Vagina (tissue), 2 donors: ENCODE measurements around the gene SHE. TPM values are rescaled to one million over a fixed set of nuclear protein-coding genes. Genes with fewer than 3 reads are reported as not detected.

Source experiments
- DNase-seq, 2 donors: peaks; one replicate each; pipeline ENCODE4 v3.0.0-alpha.2; 2017; ENCODE audit errors: extremely low spot score in 2 of 2
- H3K27ac ChIP-seq: fragments of 200-600 bp; sonication (generic); one replicate; pipeline ENCODE4 v1.5.1; 2019
- H3K27me3 ChIP-seq: fragments of 200-600 bp; sonication (generic); one replicate; pipeline ENCODE4 v1.5.1; 2019
- H3K36me3 ChIP-seq, 2 donors: fragments of 200-600 bp; sonication (generic); one replicate each; pipeline ENCODE4 v1.5.1; 2017 to 2019
- H3K4me1 ChIP-seq: fragments of 200-600 bp; sonication (generic); one replicate; pipeline ENCODE4 v1.5.1; 2019
- H3K4me3 ChIP-seq, 2 donors: fragments of 200-600 bp; sonication (generic); 1 replicate in 1 of 2; 2 replicates in 1 of 2; pipeline ENCODE4 v1.5.1; 2016 to 2019
- H3K9me3 ChIP-seq: fragments of 200-600 bp; sonication (generic); one replicate; pipeline ENCODE4 v1.5.1; 2019
- CTCF ChIP-seq, 3 experiments: fragments of 450-650 bp in 2 of 3; fragments of 200-600 bp in 1 of 3; sonication (generic) in 1 of 3; IDR thresholded peaks; one replicate each; pipeline ENCODE4 v1.5.1; 2017 to 2019; ENCODE audit warnings: antibody characterized with exemption in 3 of 3, mild to moderate bottlenecking in 2 of 3, moderate library complexity in 2 of 3
- POLR2A ChIP-seq, 2 donors: fragments of 450-650 bp; IDR thresholded peaks; one replicate each; pipeline ENCODE4 v1.6.1; 2017; ENCODE audit warnings: antibody characterized with exemption in 2 of 2, mild to moderate bottlenecking in 2 of 2, moderate library complexity in 2 of 2
- POLR2AphosphoS5 ChIP-seq, 2 donors: sonication (generic); formaldehyde crosslinking; IDR thresholded peaks; one replicate each; pipeline ENCODE4 v1.9.0; 2017; ENCODE audit warnings: antibody characterized with exemption in 2 of 2, mild to moderate bottlenecking in 2 of 2, low read depth in 1 of 2; ENCODE audit not compliant: insufficient read depth in 1 of 2
- intact Hi-C: fragments of 100-400 bp; cut with DNase I; formaldehyde crosslinking; loops from one replicate; pipeline ENCODE4 v1.15.1; 2023
- total RNA-seq: library from RNA; depleted of rRNA; stranded (reverse); fragments of >200 nt; gene quantifications from one replicate; pipeline ENCODE4 v1.2.3, GENCODE V29; 2016

SHE gene
- total RNA-seq, 1 donor from 2014 or later: 23.8 TPM

- Histone ChIP-seq H3K9me3 (no peaks in the 10 kb centered on the region), H3K27me3 (no peaks in the 10 kb centered on the region), H3K27ac (peak overlapping the region; percentile 20), H3K4me1 (peaks cover 9% of the 10 kb centered on the region), H3K4me3 (no peak overlapping the region), H3K36me3 (peaks cover 0 to 43% of the 10 kb centered on the region in 2 donors)
- intact Hi-C loops: no loop called here
- TF ChIP-seq CTCF (IDR thresholded peaks at IDR 0.05): no peak
- no peak for TF ChIP-seq POLR2A (IDR thresholded peaks at IDR 0.05)
- no peak for TF ChIP-seq POLR2AphosphoS5 (IDR thresholded peaks at IDR 0.05; ENCODE audit: insufficient read depth in 1 of 2, low read depth in 1 of 2)
- DNase-seq: no peak
Measured at GRCh38 chr1:154453161-154453560, 49.1 kb downstream of the SHE start.

GRCh38 chr1:154448331-154448811 is 53.8 kb downstream of the SHE start:
- TF ChIP-seq CTCF (IDR thresholded peaks at IDR 0.05) (no peak), POLR2AphosphoS5 (IDR thresholded peaks at IDR 0.05; ENCODE audit: insufficient read depth in 1 of 2, low read depth in 1 of 2) (no peak), POLR2A (IDR thresholded peaks at IDR 0.05) (no peak)
- Histone ChIP-seq H3K36me3 (peaks cover 0 to 38% of the 10 kb centered on the region in 2 donors), H3K9me3 (no peaks in the 10 kb centered on the region), H3K4me3 (no peak overlapping the region), H3K27ac (no peak overlapping the region), H3K4me1 (peaks cover 29% of the 10 kb centered on the region), H3K27me3 (no peaks in the 10 kb centered on the region)
- intact Hi-C loops: no loop called here
- DNase-seq: no peak

- peaks cover 32% of the 10 kb centered on the region for H3K4me1 ChIP-seq
- TF ChIP-seq POLR2AphosphoS5 (IDR thresholded peaks at IDR 0.05; ENCODE audit: insufficient read depth in 1 of 2, low read depth in 1 of 2) (no peak), POLR2A (IDR thresholded peaks at IDR 0.05) (no peak), CTCF (IDR thresholded peaks at IDR 0.05) (no peak)
Measured at GRCh38 chr1:154446789-154447188, 55.4 kb downstream of the SHE start.

GRCh38 chr1:154446292-154446691 is 55.9 kb downstream of the SHE start:
- no peak for DNase-seq
- no peaks in the 10 kb centered on the region for H3K9me3 ChIP-seq
- peak in 1 of 2 donors; percentile 66 for TF ChIP-seq POLR2AphosphoS5 (IDR thresholded peaks at IDR 0.05; ENCODE audit: insufficient read depth in 1 of 2, low read depth in 1 of 2)
- TF ChIP-seq POLR2A (IDR thresholded peaks at IDR 0.05): no peak
- H3K27ac ChIP-seq: peak overlapping the region; percentile 76
- intact Hi-C loops: no loop called here
- peaks cover 0 to 32% of the 10 kb centered on the region in 2 donors for H3K36me3 ChIP-seq
- H3K27me3 ChIP-seq: no peaks in the 10 kb centered on the region
- H3K4me3 ChIP-seq: no peak overlapping the region
- H3K4me1 ChIP-seq: peaks cover 37% of the 10 kb centered on the region

More at GRCh38 chr1:154446789-154447188, 55.4 kb downstream of the SHE start:
- intact Hi-C loops: no loop called here
- DNase-seq: no peak
- H3K36me3 ChIP-seq: peaks cover 0 to 28% of the 10 kb centered on the region in 2 donors
- no peak overlapping the region for H3K4me3 ChIP-seq
- peak overlapping the region; percentile 76 for H3K27ac ChIP-seq
- H3K27me3 ChIP-seq: no peaks in the 10 kb centered on the region
- H3K9me3 ChIP-seq: no peaks in the 10 kb centered on the region

- Histone ChIP-seq H3K4me3 (no peak overlapping the region), H3K9me3 (no peaks in the 10 kb centered on the region), H3K4me1 (peaks cover 37% of the 10 kb centered on the region), H3K36me3 (peaks cover 0 to 27% of the 10 kb centered on the region in 2 donors), H3K27ac (peak overlapping the region; percentile 76), H3K27me3 (no peaks in the 10 kb centered on the region)
- DNase-seq: no peak
- TF ChIP-seq POLR2A (IDR thresholded peaks at IDR 0.05) (no peak), CTCF (IDR thresholded peaks at IDR 0.05) (no peak), POLR2AphosphoS5 (IDR thresholded peaks at IDR 0.05; ENCODE audit: insufficient read depth in 1 of 2, low read depth in 1 of 2) (no peak)
- intact Hi-C loops: no loop called here
Measured at GRCh38 chr1:154445040-154445472, 57.2 kb downstream of the SHE start.
